ENCODE measurements around the gene SATB2.
A peak's percentile ranks its signal among the peaks of the same experiment; 100 is the strongest.

Gene SATB2

DNA sequence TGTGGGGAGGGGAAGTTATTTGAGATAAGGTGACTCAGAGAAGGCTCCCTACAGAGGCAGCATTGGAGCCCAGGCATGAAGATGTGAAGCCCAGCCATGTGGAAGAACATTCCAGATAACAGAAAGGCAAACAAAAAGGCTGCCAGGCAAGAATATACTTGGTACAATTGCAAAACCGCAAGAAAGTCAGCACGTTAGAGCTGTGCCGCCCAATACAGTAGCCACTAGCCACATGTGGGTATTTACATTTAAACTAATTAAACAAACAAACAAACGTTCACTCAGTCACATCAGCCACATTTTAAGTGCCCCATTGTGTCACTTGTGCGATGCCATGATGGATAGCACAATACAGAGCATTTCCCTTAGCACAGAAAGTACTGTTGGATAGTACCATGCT, 179.6 kb downstream of the SATB2 start (continued):
- TF ChIP-seq ZEB2 (tag by site-specific recombination; IDR thresholded peaks at IDR 0.05) (peak; percentile 82), ZNF16 (tag by site-specific recombination; IDR thresholded peaks at IDR 0.05; ENCODE audit: low read depth) (no peak), ZNF37A (tag by site-specific recombination; IDR thresholded peaks at IDR 0.05) (no peak), ZNF292 (tag by site-specific recombination; IDR thresholded peaks at IDR 0.05; ENCODE audit: borderline replicate concordance, low read depth) (no peak), ZNF571 (tag by site-specific recombination; IDR thresholded peaks at IDR 0.05) (no peak), ZNF2 (tag by site-specific recombination; IDR thresholded peaks at IDR 0.05) (0 out of 2 replicates have a peak, but pooled peaks have one; percentile 59), ZSCAN23 (tag by site-specific recombination; IDR thresholded peaks at IDR 0.05) (no peak), ZNF830 (tag by site-specific recombination; IDR thresholded peaks at IDR 0.05; ENCODE audit: low read depth) (no peak), HOXD13 (CRISPR knock-in tag; IDR thresholded peaks at IDR 0.05; ENCODE audit: borderline replicate concordance) (no peak), ZNF658 (tag by site-specific recombination; IDR thresholded peaks at IDR 0.05) (no peak), WT1 (tag by site-specific recombination; IDR thresholded peaks at IDR 0.05) (peak; percentile 58), ZNF239 (tag by site-specific recombination; IDR thresholded peaks at IDR 0.05) (no peak), ZNF549 (tag by site-specific recombination; IDR thresholded peaks at IDR 0.05) (no peak), ATF2 (tag by site-specific recombination; IDR thresholded peaks at IDR 0.05; ENCODE audit: low read depth) (no peak), ZNF324 (tag by site-specific recombination; IDR thresholded peaks at IDR 0.05) (no peak), ZFP3 (tag by site-specific recombination; IDR thresholded peaks at IDR 0.05; ENCODE audit: low read depth) (no peak), PRDM10 (tag by site-specific recombination; IDR thresholded peaks at IDR 0.05) (no peak), ZNF530 (tag by site-specific recombination; IDR thresholded peaks at IDR 0.05; ENCODE audit: low read depth) (no peak), GLI2 (tag by site-specific recombination; IDR thresholded peaks at IDR 0.05; ENCODE audit: borderline replicate concordance, low read depth) (peak; percentile 84), PBX3 (CRISPR knock-in tag; IDR thresholded peaks at IDR 0.05) (no peak), ZNF639 (tag by site-specific recombination; IDR thresholded peaks at IDR 0.05) (peak; percentile 40; the same call in 1 of the 2 replicates), ZNF626 (tag by site-specific recombination; IDR thresholded peaks at IDR 0.05) (no peak), ZNF394 (tag by site-specific recombination; IDR thresholded peaks at IDR 0.05; ENCODE audit: borderline replicate concordance) (no peak; the same call in 1 of the 2 replicates), RBAK (tag by site-specific recombination; IDR thresholded peaks at IDR 0.05) (no peak)
- TF ChIP-seq, protein P1, sequence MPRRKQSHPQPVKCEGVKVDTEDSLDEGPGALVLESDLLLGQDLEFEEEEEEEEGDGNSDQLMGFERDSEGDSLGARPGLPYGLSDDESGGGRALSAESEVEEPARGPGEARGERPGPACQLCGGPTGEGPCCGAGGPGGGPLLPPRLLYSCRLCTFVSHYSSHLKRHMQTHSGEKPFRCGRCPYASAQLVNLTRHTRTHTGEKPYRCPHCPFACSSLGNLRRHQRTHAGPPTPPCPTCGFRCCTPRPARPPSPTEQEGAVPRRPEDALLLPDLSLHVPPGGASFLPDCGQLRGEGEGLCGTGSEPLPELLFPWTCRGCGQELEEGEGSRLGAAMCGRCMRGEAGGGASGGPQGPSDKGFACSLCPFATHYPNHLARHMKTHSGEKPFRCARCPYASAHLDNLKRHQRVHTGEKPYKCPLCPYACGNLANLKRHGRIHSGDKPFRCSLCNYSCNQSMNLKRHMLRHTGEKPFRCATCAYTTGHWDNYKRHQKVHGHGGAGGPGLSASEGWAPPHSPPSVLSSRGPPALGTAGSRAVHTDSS (tag by site-specific recombination; IDR thresholded peaks at IDR 0.05), result no peak
- TF ChIP-seq, protein P2, sequence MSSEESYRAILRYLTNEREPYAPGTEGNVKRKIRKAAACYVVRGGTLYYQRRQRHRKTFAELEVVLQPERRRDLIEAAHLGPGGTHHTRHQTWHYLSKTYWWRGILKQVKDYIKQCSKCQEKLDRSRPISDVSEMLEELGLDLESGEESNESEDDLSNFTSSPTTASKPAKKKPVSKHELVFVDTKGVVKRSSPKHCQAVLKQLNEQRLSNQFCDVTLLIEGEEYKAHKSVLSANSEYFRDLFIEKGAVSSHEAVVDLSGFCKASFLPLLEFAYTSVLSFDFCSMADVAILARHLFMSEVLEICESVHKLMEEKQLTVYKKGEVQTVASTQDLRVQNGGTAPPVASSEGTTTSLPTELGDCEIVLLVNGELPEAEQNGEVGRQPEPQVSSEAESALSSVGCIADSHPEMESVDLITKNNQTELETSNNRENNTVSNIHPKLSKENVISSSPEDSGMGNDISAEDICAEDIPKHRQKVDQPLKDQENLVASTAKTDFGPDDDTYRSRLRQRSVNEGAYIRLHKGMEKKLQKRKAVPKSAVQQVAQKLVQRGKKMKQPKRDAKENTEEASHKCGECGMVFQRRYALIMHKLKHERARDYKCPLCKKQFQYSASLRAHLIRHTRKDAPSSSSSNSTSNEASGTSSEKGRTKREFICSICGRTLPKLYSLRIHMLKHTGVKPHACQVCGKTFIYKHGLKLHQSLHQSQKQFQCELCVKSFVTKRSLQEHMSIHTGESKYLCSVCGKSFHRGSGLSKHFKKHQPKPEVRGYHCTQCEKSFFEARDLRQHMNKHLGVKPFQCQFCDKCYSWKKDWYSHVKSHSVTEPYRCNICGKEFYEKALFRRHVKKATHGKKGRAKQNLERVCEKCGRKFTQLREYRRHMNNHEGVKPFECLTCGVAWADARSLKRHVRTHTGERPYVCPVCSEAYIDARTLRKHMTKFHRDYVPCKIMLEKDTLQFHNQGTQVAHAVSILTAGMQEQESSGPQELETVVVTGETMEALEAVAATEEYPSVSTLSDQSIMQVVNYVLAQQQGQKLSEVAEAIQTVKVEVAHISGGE (tag by site-specific recombination; conservative IDR thresholded peaks at IDR 0.05; ENCODE audit: low read depth), result no peak

All from HEK293 (cell line).